ENCODE measurements around the gene CELF4.

DNA sequence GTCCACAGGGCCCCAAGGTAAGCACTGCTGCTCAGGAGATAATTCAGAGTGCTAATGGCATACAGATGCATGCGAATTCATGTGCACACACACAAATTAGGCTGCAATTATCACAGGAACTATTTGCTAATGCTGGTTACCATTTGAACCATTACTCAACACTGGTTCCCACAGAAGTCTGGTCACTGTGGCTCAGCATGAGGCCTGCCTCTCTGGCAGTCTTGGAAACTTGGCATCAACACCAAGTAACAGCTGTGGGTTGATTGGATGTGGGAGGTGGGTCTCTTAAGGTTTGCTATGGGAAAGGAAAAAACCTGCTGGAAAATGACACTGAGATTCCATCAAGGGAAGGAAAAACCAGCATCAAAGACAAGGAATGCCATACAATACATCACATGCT is 105.0 kb downstream of the CELF4 start:
- TF ChIP-seq CTCF (IDR thresholded peaks at IDR 0.05; ENCODE audit: insufficient read depth, low read length): no peak
- TF ChIP-seq POLR2AphosphoS5 (IDR thresholded peaks at IDR 0.05; ENCODE audit: low read depth): no peak
- TF ChIP-seq REST (IDR thresholded peaks at IDR 0.05; ENCODE audit: insufficient replicate concordance, low read depth): no peak
- no peak for TF ChIP-seq SPI1 (IDR thresholded peaks at IDR 0.05; ENCODE audit: borderline replicate concordance, low read depth)
